Activated T-helper 1 cell treated with anti-CD3 and anti-CD28 coated beads, Interleukin-12 subunit alpha, Interleukin-12 subunit beta, Interleukin-2, Interleukin-4 antibody, amounts not matched to agents 30 ng/mL and 10 ng/mL and 1 ng/mL, durations not matched to agents 14 hours and 24 hours and 36 hours (primary cell): ENCODE measurements around the gene KRTAP5-4. TPM values are rescaled to one million over a fixed set of nuclear protein-coding genes. Genes with fewer than 3 reads are reported as not detected.
"Not testable (repeated sequence)": the region's sequence is repeated elsewhere in the genome, so short reads cannot be mapped to it uniquely, and the experiment has no call there.

ENCODE experiments used
- DNase-seq: peaks from one replicate; pipeline ENCODE4 v3.0.0; 2021; ENCODE audit warnings: low spot score
- H3K27ac Mint-ChIP-seq: one replicate; pipeline ENCODE4 v1.8.0; 2021; ENCODE audit warnings: mild to moderate bottlenecking, mixed read lengths
- H3K27me3 Mint-ChIP-seq: one replicate; pipeline ENCODE4 v1.8.0; 2022; ENCODE audit warnings: mild to moderate bottlenecking, moderate library complexity, mixed read lengths; ENCODE audit not compliant: insufficient read depth
- H3K36me3 Mint-ChIP-seq: one replicate; pipeline ENCODE4 v1.8.0; 2021; ENCODE audit warnings: low read depth, mixed read lengths
- H3K4me1 Mint-ChIP-seq: one replicate; pipeline ENCODE4 v1.8.0; 2021; ENCODE audit warnings: low read depth, mixed read lengths
- H3K4me3 Mint-ChIP-seq: one replicate; pipeline ENCODE4 v1.8.0; 2021; ENCODE audit warnings: mild to moderate bottlenecking, moderate library complexity, mixed read lengths
- H3K9me3 Mint-ChIP-seq: one replicate; pipeline ENCODE4 v1.8.0; 2021; ENCODE audit warnings: mixed read lengths
- intact Hi-C: fragments of 100-400 bp; cut with micrococcal nuclease; formaldehyde crosslinking; loops from one replicate; pipeline ENCODE4 v1.15.1; 2024
- total RNA-seq: library from RNA; stranded (reverse); gene quantifications from 2 replicates; pipeline ENCODE4 v1.2.3, GENCODE V29; 2022

The KRTAP5-4 gene
- total RNA-seq, 1 donor from 2014 or later: not detected

- H3K27ac Mint-ChIP-seq: no peak overlapping the region
- DNase-seq: no peak
- no peak overlapping the region for H3K4me3 Mint-ChIP-seq
- H3K27me3 Mint-ChIP-seq: no peaks in the 10 kb centered on the region
- H3K36me3 Mint-ChIP-seq: no peaks in the 10 kb centered on the region
- peaks cover 10% of the 10 kb centered on the region for H3K9me3 Mint-ChIP-seq
- intact Hi-C loops: no loop called here
- no peaks in the 10 kb centered on the region for H3K4me1 Mint-ChIP-seq
Measured at GRCh38 chr11:1581976-1582375, 40.0 kb downstream of the KRTAP5-4 start.

- no peak for DNase-seq
- Mint-ChIP-seq H3K9me3 (peaks cover 10% of the 10 kb centered on the region), H3K27ac (no peak overlapping the region), H3K27me3 (peaks cover 15% of the 10 kb centered on the region), H3K4me1 (no peaks in the 10 kb centered on the region), H3K36me3 (no peaks in the 10 kb centered on the region), H3K4me3 (no peak overlapping the region)
- intact Hi-C loops: loop anchor here (10.0 kb wide), 1 partner anchor 1798 kb away; the partner anchor contains the start of gene ZNF195
Measured at GRCh38 chr11:1576825-1577224, 45.1 kb downstream of the KRTAP5-4 start.

DNA sequence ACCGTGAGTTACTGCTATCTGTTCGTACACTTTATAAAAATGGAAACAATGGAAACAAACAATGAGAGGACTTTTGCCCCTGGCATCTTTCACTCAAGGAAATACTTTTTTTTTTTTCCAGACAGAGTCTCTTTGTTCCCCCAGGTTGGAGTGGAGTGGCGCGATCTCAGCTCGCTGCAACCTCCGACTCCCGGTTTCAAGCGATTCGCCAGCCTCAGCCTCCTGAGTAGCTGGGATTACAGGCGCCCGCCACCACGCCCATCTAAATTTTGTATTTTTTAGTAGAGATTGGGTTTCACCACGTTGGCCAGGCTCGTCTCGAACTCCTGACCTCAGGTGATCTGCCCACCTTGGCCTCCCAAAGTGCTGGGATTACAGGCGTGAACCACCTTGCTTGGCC lies 46.2 kb downstream of the KRTAP5-4 start:
- not testable (repeated sequence) for DNase-seq, H3K9me3 Mint-ChIP-seq, H3K4me3 Mint-ChIP-seq, H3K27ac Mint-ChIP-seq, H3K36me3 Mint-ChIP-seq, H3K4me1 Mint-ChIP-seq
- H3K27me3 Mint-ChIP-seq: peaks cover 17% of the 10 kb centered on the region
- intact Hi-C loops: loop anchor here (10.0 kb wide), 1 partner anchor 1799 kb away; the partner anchor contains the start of gene ZNF195

- peaks cover 10% of the 10 kb centered on the region for H3K9me3 Mint-ChIP-seq
- intact Hi-C loops: loop anchor here (1.0 to 10.0 kb wide), 9 partner anchors 29 to 1800 kb away; partner anchors contain the start of genes BRSK2, CHID1, TOLLIP and ZNF195
Measured at GRCh38 chr11:1574933-1575242, 47.0 kb downstream of the KRTAP5-4 start.

GRCh38 chr11:1574238-1574932 lies 47.6 kb downstream of the KRTAP5-4 start:
- Mint-ChIP-seq H3K27ac (no peak overlapping the region), H3K9me3 (peaks cover 10% of the 10 kb centered on the region), H3K4me3 (peak overlapping the region; percentile 51), H3K27me3 (peaks cover 26% of the 10 kb centered on the region), H3K4me1 (no peaks in the 10 kb centered on the region), H3K36me3 (no peaks in the 10 kb centered on the region)
- intact Hi-C loops: loop anchor here (1.0 to 10.0 kb wide), 9 partner anchors 28 to 1800 kb away; partner anchors contain the start of genes BRSK2, CHID1, TOLLIP and ZNF195
- peak; percentile 45 for DNase-seq

More at GRCh38 chr11:1574933-1575242, 47.0 kb downstream of the KRTAP5-4 start:
- Mint-ChIP-seq H3K27me3 (peaks cover 21% of the 10 kb centered on the region), H3K4me1 (no peaks in the 10 kb centered on the region), H3K4me3 (no peak overlapping the region), H3K36me3 (no peaks in the 10 kb centered on the region), H3K27ac (no peak overlapping the region)
- no peak for DNase-seq

DNA sequence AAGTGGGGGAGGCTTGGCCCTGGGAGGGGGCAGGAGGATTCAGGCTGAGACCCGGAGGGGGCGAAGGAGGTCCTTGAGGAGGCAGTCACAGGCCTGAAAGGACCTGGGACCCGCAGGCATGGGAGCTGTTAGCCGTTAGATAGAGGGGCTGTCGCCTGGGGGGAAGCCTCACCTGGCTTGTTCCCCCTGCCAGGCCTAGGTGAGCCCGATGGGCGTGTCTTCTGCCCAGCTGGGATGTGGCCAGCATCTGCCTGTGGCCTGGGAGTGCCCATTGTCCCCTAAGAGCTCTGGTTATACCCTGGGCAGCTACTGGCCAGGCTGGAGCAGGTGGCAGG lies 48.1 kb downstream of the KRTAP5-4 start:
- intact Hi-C loops: loop anchor here (1.0 to 10.0 kb wide), 9 partner anchors 28 to 1801 kb away; partner anchors contain the start of genes BRSK2, CHID1, TOLLIP and ZNF195
- Mint-ChIP-seq H3K4me1 (no peaks in the 10 kb centered on the region), H3K9me3 (peaks cover 6% of the 10 kb centered on the region), H3K36me3 (no peaks in the 10 kb centered on the region), H3K27me3 (peaks cover 28% of the 10 kb centered on the region), H3K4me3 (peak overlapping the region; percentile 51), H3K27ac (peak overlapping the region; percentile 12)
- DNase-seq: no peak

- DNase-seq: no peak
Measured at GRCh38 chr11:1573077-1573902, 48.6 kb downstream of the KRTAP5-4 start.

DNA sequence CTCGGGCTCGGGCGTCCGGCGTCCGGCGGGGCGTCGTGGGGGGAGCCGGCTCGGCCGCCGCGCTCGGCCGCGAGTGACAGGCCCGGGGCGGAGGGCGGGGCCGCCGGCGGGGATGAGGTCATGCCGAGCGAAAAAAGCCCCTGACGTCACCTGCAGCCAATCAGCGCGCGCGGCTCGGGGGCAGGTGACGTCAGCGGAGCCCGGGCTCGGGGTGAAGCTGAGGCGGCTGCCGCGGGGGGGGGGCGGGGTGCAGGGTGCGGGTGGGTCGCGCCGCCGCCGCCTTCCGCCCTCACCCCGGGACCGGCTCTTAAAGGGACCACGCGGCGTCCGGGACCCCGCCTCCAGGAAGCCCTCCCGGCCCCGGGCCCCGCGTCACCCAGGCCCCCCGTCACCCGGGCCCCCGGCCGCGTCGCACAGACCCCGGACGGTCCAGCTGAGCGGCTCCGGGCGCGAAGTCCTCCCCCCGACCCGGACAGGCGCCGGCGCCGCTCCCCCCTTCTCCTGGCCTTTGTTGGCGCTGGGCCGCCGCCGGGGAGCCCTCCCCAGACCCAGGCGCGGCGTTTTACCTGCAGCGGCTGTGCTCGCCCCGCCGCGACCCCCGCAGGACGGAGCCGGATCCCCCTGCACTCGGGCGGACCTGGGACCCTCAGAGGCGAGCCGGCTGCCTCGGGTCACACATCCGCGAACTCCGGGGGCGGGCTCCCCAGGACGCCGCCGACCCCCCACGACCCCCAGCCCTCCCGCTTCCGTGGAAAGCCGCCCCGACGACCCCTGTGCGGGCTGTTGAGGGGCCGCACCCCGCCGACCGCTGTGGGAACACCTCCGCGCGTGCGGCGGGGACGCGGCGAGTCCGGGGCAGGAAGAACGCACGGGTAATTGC lies 49.5 kb downstream of the KRTAP5-4 start, which contains the start of gene DUSP8:
TSS of gene DUSP8 (minus strand) at position 75 of the 880 bp plus-strand sequence. CDS start 6,445 bp downstream, outside the sequence.
- Mint-ChIP-seq H3K9me3 (no peaks in the 10 kb centered on the region), H3K4me3 (peak within 1 kb of the TSS; percentile 37), H3K4me1 (no peaks in the 10 kb centered on the region), H3K27ac (no peak within 1 kb of the TSS), H3K36me3 (no peaks in the 10 kb centered on the region), H3K27me3 (peaks cover 28% of the 10 kb centered on the region)
- DNase-seq: peak; percentile 89
- intact Hi-C loops: loop anchor here (5.0 to 10.0 kb wide), 5 partner anchors 185 to 1802 kb away; partner anchors contain the start of genes BRSK2, CHID1, TOLLIP and ZNF195

More at GRCh38 chr11:1573077-1573902, 48.6 kb downstream of the KRTAP5-4 start:
- H3K4me3 Mint-ChIP-seq: peak overlapping the region; percentile 51
- H3K9me3 Mint-ChIP-seq: peaks cover 3% of the 10 kb centered on the region
- peaks cover 28% of the 10 kb centered on the region for H3K27me3 Mint-ChIP-seq
- H3K4me1 Mint-ChIP-seq: no peaks in the 10 kb centered on the region
- no peaks in the 10 kb centered on the region for H3K36me3 Mint-ChIP-seq
- intact Hi-C loops: loop anchor here (5.0 to 10.0 kb wide), 5 partner anchors 186 to 1802 kb away; partner anchors contain the start of genes BRSK2, CHID1, TOLLIP and ZNF195
- H3K27ac Mint-ChIP-seq: peak overlapping the region; percentile 12

DNA sequence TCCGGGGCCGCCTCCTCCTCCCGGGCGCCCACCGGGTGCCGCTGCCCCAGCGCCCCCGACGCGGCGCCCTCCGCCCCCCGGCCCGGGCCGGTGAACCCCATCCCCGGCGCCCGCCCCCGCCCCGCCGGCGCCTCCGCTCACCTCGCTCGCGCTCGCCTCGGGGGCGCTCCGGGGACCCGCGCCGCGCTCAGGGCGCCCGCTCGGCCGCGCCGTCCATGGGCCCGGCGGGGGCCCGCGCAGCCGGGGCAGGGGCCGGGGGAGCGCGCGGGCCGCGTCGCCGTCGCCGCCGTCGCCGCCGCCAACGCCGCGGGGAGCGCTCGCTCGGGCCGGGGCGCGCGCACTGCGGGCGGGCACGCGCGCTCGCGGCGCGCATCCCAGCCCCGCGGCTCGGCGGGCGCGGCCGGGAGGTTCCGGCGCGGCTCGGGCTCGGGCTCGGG lies 50.2 kb downstream of the KRTAP5-4 start:
- Mint-ChIP-seq H3K27ac (no peak overlapping the region), H3K27me3 (peaks cover 28% of the 10 kb centered on the region), H3K36me3 (no peaks in the 10 kb centered on the region), H3K4me1 (no peaks in the 10 kb centered on the region), H3K9me3 (no peaks in the 10 kb centered on the region), H3K4me3 (no peak overlapping the region)
- intact Hi-C loops: loop anchor here (5.0 to 10.0 kb wide), 5 partner anchors 184 to 1803 kb away; partner anchors contain the start of genes BRSK2, CHID1, TOLLIP and ZNF195
- DNase-seq: no peak

Other genes with a start within 250 kb of the KRTAP5-4 start
- gene BRSK2, start 232.2 kb downstream of the KRTAP5-4 start, total RNA-seq: 0.36 and 0.47 TPM in 2 replicates
- gene MOB2, start 135.4 kb downstream of the KRTAP5-4 start, total RNA-seq: 22.6 and 27.5 TPM in 2 replicates
- gene DUSP8, start 49.9 kb downstream of the KRTAP5-4 start, total RNA-seq: 2.3 and 2.4 TPM in 2 replicates
- gene KRTAP5-1, start 36.9 kb downstream of the KRTAP5-4 start, total RNA-seq: not detected in 2 replicates
- not detected in 2 replicates for gene KRTAP5-2, start 23.8 kb downstream of the KRTAP5-4 start, total RNA-seq
- not detected in 2 replicates for gene KRTAP5-3, start 13.7 kb downstream of the KRTAP5-4 start, total RNA-seq
- gene KRTAP5-5, start 7.6 kb upstream of the KRTAP5-4 start, total RNA-seq: not detected in 2 replicates
- gene KRTAP5-6, start 75.1 kb upstream of the KRTAP5-4 start, total RNA-seq: not detected in 2 replicates
- gene IFITM10, start 128.5 kb upstream of the KRTAP5-4 start, total RNA-seq: 0.32 and 0.52 TPM in 2 replicates
- 84.2 and 92.1 TPM in 2 replicates for gene CTSD, start 141.8 kb upstream of the KRTAP5-4 start, total RNA-seq
- not detected in 2 replicates for gene SYT8, start 212.9 kb upstream of the KRTAP5-4 start, total RNA-seq
- not detected in 2 replicates for gene TNNI2, start 216.8 kb upstream of the KRTAP5-4 start, total RNA-seq
- 257 and 262 TPM in 2 replicates for gene LSP1, start 230.9 kb upstream of the KRTAP5-4 start, total RNA-seq